22Rv1 (cell line): ENCODE results near the gene SPTBN1.

Source experiments
- ZFX ChIP-seq: fragments of 450-650 bp; IDR thresholded peaks from 2 replicates; pipeline ENCODE4 v1.6.1; 2017; ENCODE audit warnings: antibody characterized with exemption, borderline replicate concordance
- TF ChIP-seq, protein P1 (sequence below): fragments of 450-650 bp; IDR thresholded peaks from 2 replicates; pipeline ENCODE4 v1.5.1; 2017; ENCODE audit warnings: mild to moderate bottlenecking

GRCh38 chr2:54536720-54537119 is 80.6 kb downstream of the SPTBN1 start:
- TF ChIP-seq, protein P1, sequence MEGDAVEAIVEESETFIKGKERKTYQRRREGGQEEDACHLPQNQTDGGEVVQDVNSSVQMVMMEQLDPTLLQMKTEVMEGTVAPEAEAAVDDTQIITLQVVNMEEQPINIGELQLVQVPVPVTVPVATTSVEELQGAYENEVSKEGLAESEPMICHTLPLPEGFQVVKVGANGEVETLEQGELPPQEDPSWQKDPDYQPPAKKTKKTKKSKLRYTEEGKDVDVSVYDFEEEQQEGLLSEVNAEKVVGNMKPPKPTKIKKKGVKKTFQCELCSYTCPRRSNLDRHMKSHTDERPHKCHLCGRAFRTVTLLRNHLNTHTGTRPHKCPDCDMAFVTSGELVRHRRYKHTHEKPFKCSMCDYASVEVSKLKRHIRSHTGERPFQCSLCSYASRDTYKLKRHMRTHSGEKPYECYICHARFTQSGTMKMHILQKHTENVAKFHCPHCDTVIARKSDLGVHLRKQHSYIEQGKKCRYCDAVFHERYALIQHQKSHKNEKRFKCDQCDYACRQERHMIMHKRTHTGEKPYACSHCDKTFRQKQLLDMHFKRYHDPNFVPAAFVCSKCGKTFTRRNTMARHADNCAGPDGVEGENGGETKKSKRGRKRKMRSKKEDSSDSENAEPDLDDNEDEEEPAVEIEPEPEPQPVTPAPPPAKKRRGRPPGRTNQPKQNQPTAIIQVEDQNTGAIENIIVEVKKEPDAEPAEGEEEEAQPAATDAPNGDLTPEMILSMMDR: no peak
- TF ChIP-seq ZFX: no peak
